MV-4-11 (cell line): ENCODE measurements around the gene ZNF394.

ENCODE experiments used
- DNase-seq: peaks from one replicate; lab custom pipeline; 2025; lab: John Stamatoyannopoulos, UW

ZNF394 gene

GRCh38 chr7:99449326-99449725 is 50.8 kb downstream of the ZNF394 start:
- DNase-seq = no peak

GRCh38 chr7:99448855-99449254 is 51.2 kb downstream of the ZNF394 start:
- no peak for DNase-seq

DNA sequence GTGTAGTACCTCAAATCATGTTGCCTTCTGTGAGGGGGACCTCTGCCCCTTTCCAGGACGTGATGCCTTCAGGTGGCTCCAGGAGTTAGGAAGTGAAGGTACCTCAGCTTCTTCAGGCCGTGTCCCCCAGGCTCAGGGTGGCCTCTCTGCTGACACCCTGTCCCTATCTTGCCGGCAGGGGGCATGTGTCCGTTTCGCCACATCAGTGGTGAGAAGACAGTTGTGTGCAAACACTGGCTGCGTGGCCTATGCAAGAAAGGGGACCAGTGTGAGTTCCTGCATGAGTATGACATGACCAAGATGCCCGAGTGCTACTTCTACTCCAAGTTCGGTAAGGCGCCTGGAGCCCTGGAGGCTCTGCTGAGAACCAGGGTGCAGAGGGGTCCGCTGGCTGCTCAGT is 52.1 kb downstream of the ZNF394 start:
- peak; percentile 13 for DNase-seq

DNA sequence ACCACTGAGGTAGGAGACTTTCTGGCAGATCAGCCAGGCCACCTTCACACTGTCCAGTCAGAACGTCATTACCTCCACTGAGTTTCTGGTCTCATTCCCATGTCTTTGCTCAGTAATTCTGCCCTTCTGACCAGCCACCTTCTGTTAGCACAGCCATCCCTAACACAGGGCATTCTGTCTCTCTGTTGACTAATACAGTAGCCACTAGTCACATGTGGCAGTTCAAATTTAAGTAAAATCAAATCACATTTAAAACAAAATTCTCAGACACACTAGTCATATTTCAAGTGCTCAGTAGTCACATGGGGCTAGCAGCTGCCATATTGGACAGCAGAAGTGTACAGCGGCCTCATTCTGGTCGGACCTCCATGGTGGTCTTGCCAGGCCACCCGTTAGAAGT is 54.0 kb downstream of the ZNF394 start:
- no peak for DNase-seq
